Measurements from ENCODE around the gene FKBP2.

FKBP2 gene

GRCh38 chr11:64230171-64230984, 10.5 kb upstream of the FKBP2 start, which contains the start of gene DNAJC4 (continued):
- TF ChIP-seq ZFP3 (tag by site-specific recombination; IDR thresholded peaks at IDR 0.05; ENCODE audit: low read depth): no peak
- no peak for TF ChIP-seq ZNF23 (tag by site-specific recombination; IDR thresholded peaks at IDR 0.05; ENCODE audit: borderline replicate concordance)
- no peak for TF ChIP-seq IKZF3 (tag by site-specific recombination; IDR thresholded peaks at IDR 0.05)
- no peak for TF ChIP-seq ZNF146 (tag by site-specific recombination; IDR thresholded peaks at IDR 0.05)
- TF ChIP-seq ZNF510 (tag by site-specific recombination; IDR thresholded peaks at IDR 0.05; ENCODE audit: insufficient replicate concordance): no peak
- no peak for TF ChIP-seq ZFHX2 (tag by site-specific recombination; conservative IDR thresholded peaks at IDR 0.05)
- no peak for TF ChIP-seq ELK4 (IDR thresholded peaks at IDR 0.05; ENCODE audit: borderline replicate concordance, low read depth, low read length)
- no peak for TF ChIP-seq ZNF138 (tag by site-specific recombination; IDR thresholded peaks at IDR 0.05; ENCODE audit: borderline replicate concordance)
- no peak for TF ChIP-seq ZNF274 (IDR thresholded peaks at IDR 0.05; ENCODE audit: low read length)
- no peak for TF ChIP-seq ZNF274 (tag by site-specific recombination; IDR thresholded peaks at IDR 0.05; ENCODE audit: borderline replicate concordance)
- no peak for TF ChIP-seq INSM2 (tag by site-specific recombination; IDR thresholded peaks at IDR 0.05)
- no peak for TF ChIP-seq ZNF426 (tag by site-specific recombination; IDR thresholded peaks at IDR 0.05)
- TF ChIP-seq ZNF292 (tag by site-specific recombination; IDR thresholded peaks at IDR 0.05; ENCODE audit: borderline replicate concordance, low read depth): no peak
- no peak for TF ChIP-seq ZNF624 (tag by site-specific recombination; IDR thresholded peaks at IDR 0.05)
- no peak for TF ChIP-seq MYNN (tag by site-specific recombination; IDR thresholded peaks at IDR 0.05; ENCODE audit: borderline replicate concordance)
- no peak for TF ChIP-seq ZNF658 (tag by site-specific recombination; IDR thresholded peaks at IDR 0.05)
- no peak for TF ChIP-seq ATF2 (tag by site-specific recombination; IDR thresholded peaks at IDR 0.05; ENCODE audit: low read depth)
- no peak for TF ChIP-seq ZNF776 (tag by site-specific recombination; IDR thresholded peaks at IDR 0.05; ENCODE audit: borderline replicate concordance)
- no peak for TF ChIP-seq ZNF701 (tag by site-specific recombination; IDR thresholded peaks at IDR 0.05)
- no peak for TF ChIP-seq ZNF670 (tag by site-specific recombination; IDR thresholded peaks at IDR 0.05; ENCODE audit: low read depth)
- no peak for TF ChIP-seq ZNF555 (tag by site-specific recombination; conservative IDR thresholded peaks at IDR 0.05)
- TF ChIP-seq ZNF501 (tag by site-specific recombination; IDR thresholded peaks at IDR 0.05): no peak
- peak; percentile 74 for TF ChIP-seq PATZ1 (tag by site-specific recombination; IDR thresholded peaks at IDR 0.05)
- no peak for TF ChIP-seq ZNF169 (tag by site-specific recombination; IDR thresholded peaks at IDR 0.05)
- TF ChIP-seq ZNF398 (tag by site-specific recombination; IDR thresholded peaks at IDR 0.05): no peak
- TF ChIP-seq SP3 (tag by site-specific recombination; IDR thresholded peaks at IDR 0.05): peak; percentile 87
